ENCODE data around the gene KCNK10.

DNA sequence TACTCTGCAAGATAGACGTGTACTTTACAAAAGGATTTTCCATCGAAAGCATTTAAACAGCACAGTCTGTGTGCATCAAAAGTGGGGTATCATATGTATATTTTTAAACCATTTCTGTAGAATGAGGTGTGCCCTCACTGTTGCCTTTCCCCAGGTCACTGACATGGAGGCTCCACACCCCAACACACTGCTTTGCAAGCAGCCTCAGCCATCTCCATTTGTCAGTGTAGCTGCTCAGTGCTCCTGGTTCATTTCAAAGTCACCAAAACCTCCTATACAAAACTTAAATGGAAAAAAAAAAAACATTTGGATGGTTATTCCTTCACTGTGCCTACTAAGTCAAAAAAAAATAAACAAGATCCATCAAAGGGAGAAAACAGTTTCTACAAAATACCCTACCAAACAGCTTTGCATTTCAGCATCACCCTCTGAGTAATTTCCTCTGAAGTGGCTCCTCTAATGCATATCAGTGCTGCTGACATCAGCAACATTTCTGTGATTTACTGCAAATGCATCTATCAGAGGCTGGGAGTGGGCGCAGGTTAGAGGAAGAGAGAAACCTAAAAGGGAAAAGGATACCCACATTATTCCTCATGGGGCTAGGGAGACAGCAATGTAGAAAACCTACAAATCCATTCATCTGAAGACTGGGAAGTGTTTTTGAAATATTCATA is 46.0 kb downstream of the KCNK10 start:
- TF ChIP-seq POLR2A (IDR thresholded peaks at IDR 0.05) = no peak
- no peak for TF ChIP-seq CTCF (IDR thresholded peaks at IDR 0.05 in 8 of 11, conservative IDR thresholded peaks at IDR 0.05 in 3 of 11)
- TF ChIP-seq POLR2AphosphoS5 (IDR thresholded peaks at IDR 0.05) = no peak
